T-helper 1 cell treated with Interleukin-12 subunit alpha and Interleukin-12 subunit beta and Interleukin-4 antibody, amounts not matched to agents 30 μg/mL and 1 μg/mL, for 36 hours (primary cell): ENCODE measurements around the gene RGPD8.
A peak's percentile ranks its signal among the peaks of the same experiment; 100 is the strongest.
"Not testable (repeated sequence)": the region's sequence is repeated elsewhere in the genome, so short reads cannot be mapped to it uniquely, and the experiment has no call there.

Source experiments
- H3K27ac Mint-ChIP-seq: one replicate; pipeline ENCODE4 v1.8.0; 2021; ENCODE audit warnings: mild to moderate bottlenecking, mixed read lengths
- H3K27me3 Mint-ChIP-seq: one replicate; pipeline ENCODE4 v1.8.0; 2021; ENCODE audit warnings: low read depth, mixed read lengths
- H3K36me3 Mint-ChIP-seq: one replicate; pipeline ENCODE4 v1.8.0; 2021; ENCODE audit warnings: low read depth, mixed read lengths
- H3K4me1 Mint-ChIP-seq: one replicate; pipeline ENCODE4 v1.8.0; 2021; ENCODE audit warnings: low read depth, mixed read lengths
- H3K4me3 Mint-ChIP-seq: one replicate; pipeline ENCODE4 v1.8.0; 2021; ENCODE audit warnings: mild to moderate bottlenecking, moderate library complexity, mixed read lengths
- H3K9me3 Mint-ChIP-seq: one replicate; pipeline ENCODE4 v1.8.0; 2021; ENCODE audit warnings: mixed read lengths

RGPD8 gene

DNA sequence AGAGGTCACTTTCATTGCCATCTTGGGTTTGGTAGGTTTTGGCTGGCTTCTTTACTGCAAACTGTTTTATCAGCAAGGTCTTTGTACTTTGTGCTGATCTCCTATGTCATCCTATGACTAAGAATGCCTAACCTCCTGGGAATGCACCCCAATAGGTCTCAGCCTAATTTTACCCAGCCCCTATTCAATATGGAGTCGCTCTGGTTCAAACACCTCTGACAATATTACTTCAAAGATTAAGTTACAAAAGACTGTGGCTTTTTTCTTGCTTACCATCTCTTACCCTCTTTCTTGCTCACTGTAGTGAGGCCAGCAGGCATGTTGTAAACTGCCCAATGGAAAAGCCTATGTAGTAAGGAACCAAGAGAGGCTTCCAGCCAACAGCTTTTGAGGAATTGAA lies 17.9 kb upstream of the RGPD8 start:
- Mint-ChIP-seq H3K9me3 (no peaks in the 10 kb centered on the region), H3K4me3 (no peak overlapping the region), H3K4me1 (no peaks in the 10 kb centered on the region), H3K27ac (no peak overlapping the region), H3K36me3 (no peaks in the 10 kb centered on the region), H3K27me3 (peaks cover 9% of the 10 kb centered on the region)

DNA sequence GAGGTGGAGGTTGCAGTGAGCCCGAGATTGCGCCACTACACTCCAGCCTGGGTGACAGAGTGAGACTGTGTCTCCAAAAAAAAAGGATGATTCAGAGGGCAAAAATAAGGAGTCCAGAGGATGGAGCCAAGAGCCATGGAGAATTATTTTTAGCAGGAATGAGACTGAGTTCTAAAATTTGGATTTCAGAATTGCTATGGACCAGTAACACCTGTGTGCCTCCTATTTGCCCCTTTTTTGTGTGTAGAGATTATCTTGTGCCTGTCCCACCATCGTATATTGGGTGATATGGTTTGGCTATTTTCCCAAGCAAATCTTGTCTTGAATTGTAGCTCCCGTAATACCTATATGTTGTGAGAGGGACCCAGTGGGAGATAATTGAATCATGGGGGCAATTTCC lies 16.4 kb upstream of the RGPD8 start:
- H3K36me3 Mint-ChIP-seq = no peaks in the 10 kb centered on the region
- no peaks in the 10 kb centered on the region for H3K9me3 Mint-ChIP-seq
- no peaks in the 10 kb centered on the region for H3K4me1 Mint-ChIP-seq

DNA sequence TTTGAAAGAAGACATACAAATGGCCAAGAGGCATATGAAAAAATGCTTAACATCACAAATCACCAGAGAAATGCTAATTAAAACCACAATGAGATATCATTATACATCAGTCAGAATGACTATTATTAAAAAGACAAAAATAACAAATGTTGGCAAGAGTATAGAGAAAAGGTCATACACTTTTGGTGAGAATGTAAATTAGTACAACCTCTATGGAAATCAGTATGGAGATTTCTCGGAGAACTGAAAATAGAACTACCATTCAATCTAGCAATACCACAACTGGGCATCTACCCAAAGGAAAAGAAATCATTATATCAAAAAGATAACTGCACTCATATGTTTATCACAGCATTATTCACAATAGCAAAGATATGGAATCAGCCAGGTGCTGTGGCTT lies 10.8 kb upstream of the RGPD8 start:
- H3K4me3 Mint-ChIP-seq, H3K27ac Mint-ChIP-seq, H3K36me3 Mint-ChIP-seq, H3K4me1 Mint-ChIP-seq, H3K9me3 Mint-ChIP-seq: not testable (repeated sequence)
- H3K27me3 Mint-ChIP-seq = peaks cover 28% of the 10 kb centered on the region

More for the DNA sequence above, 16.4 kb upstream of the RGPD8 start:
- Mint-ChIP-seq H3K4me3 (no peak overlapping the region), H3K27me3 (peaks cover 3% of the 10 kb centered on the region), H3K27ac (no peak overlapping the region)

DNA sequence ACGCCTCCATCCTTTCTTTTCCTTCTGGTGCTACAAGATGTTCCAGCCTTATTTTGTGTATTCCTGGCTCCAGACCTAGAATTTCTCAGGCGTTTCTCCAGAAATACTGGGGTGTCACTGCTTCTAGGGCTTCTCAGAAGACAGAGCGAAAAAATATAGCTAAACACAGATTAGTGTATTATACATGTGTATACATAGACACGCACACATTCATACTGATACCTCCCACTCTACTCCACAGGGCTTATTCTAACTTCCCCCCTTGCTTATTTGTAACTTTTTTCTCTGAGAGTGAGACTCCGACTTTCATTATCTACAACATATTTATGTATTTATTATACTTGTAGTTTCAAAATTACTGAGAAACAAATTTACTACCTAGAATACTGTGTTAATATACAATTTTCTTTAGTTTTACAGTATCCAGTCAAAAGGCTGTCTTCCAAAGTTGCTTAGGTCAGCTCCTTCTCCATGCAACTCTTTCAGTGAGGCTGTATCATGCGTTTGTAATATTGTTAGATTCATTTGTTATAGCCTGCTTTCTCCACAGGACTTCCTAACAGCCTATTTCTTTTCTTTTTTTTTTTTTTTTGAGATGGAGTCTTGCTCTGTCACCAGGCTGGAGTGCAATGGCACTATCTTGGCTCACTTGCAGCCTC lies 5.3 kb upstream of the RGPD8 start:
- H3K36me3 Mint-ChIP-seq, H3K4me3 Mint-ChIP-seq, H3K27ac Mint-ChIP-seq: not testable (repeated sequence)

DNA sequence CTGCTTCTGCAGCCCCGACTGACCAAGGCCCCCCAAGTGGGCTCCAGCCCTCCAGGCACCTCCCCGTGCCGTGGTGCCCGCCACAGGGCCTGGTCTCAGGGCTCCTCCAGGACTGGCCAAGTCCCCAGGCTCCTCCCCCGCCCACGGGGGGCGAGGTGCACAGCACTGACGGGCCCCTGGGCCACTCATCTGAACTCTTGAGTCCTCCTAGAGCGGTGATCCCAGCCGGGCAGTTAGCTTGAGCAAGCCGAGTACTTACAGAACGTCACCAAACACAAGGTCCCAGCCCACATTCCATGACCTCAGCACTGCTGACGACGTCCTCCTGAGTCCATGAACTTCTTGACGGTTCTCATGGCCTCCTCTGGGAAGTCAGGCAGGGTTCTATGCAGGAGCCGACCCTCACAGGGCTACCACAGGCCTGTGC lies 4.0 kb upstream of the RGPD8 start:
- H3K36me3 Mint-ChIP-seq, H3K27ac Mint-ChIP-seq, H3K4me3 Mint-ChIP-seq, H3K9me3 Mint-ChIP-seq, H3K4me1 Mint-ChIP-seq: not testable (repeated sequence)
- H3K27me3 Mint-ChIP-seq = peaks cover 14% of the 10 kb centered on the region

More for the DNA sequence above, 5.3 kb upstream of the RGPD8 start:
- peaks cover 22% of the 10 kb centered on the region for H3K27me3 Mint-ChIP-seq
- not testable (repeated sequence) for H3K4me1 Mint-ChIP-seq, H3K9me3 Mint-ChIP-seq

DNA sequence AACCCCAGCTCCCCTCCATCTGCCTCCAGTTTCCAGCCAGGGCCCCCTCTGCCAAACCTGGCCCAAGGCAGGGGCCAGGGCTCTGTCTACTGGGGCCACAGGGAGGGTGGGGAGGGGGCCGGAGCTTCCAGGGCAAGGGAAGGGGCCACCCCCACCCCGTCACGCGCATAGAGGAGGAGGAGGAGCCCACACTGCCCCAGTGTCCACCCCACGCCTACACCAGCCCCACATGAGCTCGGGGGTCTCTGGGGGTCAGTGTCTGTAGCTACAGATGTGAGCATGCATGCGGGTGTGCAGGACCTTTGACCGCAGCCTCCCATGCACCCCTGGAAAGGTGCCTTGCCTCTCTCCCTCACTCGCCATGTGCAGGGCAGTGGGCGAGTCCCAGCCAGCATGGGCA lies 3.5 kb upstream of the RGPD8 start:
- H3K27ac Mint-ChIP-seq, H3K27me3 Mint-ChIP-seq: not testable (repeated sequence)

DNA sequence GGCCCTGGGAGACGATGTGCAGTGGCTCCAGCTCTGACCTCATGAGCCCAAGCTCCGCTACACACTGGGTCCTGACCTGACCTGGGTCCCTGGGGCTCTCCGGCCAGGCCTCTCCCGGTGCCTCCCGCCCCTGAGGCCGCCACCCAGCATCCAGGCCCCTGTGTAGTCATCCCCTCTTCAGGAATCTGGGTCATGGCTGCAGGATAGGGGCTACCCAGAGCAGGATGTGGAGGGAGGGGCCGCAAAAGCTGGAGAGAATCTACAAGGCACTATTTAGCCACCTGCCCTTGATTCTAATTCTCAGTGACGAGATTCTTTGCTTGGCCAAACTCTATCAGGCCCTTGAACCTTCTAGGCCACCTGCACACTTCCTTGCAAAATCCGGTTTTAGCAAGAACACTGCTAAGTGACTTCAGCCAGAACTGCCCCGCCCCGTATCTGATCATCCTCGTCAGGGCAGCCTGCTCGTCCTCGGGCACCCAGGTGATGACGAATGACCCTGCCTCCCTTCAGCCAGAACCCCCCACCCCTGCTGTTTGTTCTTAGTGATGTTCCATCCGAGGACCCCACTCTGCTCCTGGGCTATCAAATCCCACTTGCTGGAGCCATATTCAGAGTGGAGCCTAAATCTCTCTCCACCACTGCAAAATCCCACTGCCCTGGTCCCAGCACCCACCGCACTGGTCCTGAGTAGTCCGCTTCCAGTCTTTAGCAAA lies 2.4 kb upstream of the RGPD8 start:
- H3K27me3 Mint-ChIP-seq, H3K4me1 Mint-ChIP-seq, H3K27ac Mint-ChIP-seq, H3K4me3 Mint-ChIP-seq, H3K9me3 Mint-ChIP-seq, H3K36me3 Mint-ChIP-seq: not testable (repeated sequence)

More for the DNA sequence above, 3.5 kb upstream of the RGPD8 start:
- not testable (repeated sequence) for H3K36me3 Mint-ChIP-seq, H3K4me3 Mint-ChIP-seq, H3K4me1 Mint-ChIP-seq, H3K9me3 Mint-ChIP-seq

DNA sequence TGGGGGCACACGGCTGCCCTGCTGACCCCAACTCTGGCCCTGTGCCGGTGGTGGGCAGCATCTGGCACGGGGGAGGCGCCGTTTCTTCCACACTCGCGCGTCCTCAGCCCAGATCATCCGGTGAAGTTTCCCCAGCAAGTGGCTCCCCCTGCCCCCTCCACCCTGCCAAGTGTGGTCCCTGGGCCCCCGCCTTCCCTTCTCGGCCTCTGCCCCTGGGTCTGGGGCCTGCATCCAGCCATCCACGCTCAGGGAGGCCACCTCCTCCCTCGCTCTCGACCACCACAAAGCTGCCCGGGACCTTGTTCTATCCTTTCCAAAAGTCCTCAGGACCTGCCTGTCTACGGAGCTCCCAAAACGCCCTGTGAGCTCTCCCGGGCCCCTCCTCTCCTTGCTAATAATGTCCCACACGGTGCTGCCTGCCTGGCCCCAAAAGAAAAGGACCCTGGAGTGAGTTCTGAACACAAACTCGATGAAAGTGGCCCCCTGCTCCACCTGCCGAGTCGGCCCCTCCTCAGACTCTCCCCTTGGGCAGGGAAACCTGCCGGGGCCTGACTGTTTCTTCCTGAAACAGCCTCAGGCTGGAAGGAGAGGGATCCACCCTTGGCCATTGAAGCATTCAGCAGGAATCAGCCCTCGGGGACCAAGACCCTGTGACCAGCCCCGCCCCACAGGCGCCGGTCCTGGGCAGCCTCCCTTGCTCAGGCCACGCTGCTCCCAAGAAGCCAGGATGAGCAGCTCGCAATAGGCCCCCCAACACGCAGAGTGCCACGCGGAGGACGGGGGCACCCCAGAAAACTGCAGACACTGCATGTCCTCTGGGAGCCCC lies 1.7 kb upstream of the RGPD8 start:
- not testable (repeated sequence) for H3K4me3 Mint-ChIP-seq, H3K27ac Mint-ChIP-seq, H3K4me1 Mint-ChIP-seq, H3K27me3 Mint-ChIP-seq, H3K9me3 Mint-ChIP-seq, H3K36me3 Mint-ChIP-seq

DNA sequence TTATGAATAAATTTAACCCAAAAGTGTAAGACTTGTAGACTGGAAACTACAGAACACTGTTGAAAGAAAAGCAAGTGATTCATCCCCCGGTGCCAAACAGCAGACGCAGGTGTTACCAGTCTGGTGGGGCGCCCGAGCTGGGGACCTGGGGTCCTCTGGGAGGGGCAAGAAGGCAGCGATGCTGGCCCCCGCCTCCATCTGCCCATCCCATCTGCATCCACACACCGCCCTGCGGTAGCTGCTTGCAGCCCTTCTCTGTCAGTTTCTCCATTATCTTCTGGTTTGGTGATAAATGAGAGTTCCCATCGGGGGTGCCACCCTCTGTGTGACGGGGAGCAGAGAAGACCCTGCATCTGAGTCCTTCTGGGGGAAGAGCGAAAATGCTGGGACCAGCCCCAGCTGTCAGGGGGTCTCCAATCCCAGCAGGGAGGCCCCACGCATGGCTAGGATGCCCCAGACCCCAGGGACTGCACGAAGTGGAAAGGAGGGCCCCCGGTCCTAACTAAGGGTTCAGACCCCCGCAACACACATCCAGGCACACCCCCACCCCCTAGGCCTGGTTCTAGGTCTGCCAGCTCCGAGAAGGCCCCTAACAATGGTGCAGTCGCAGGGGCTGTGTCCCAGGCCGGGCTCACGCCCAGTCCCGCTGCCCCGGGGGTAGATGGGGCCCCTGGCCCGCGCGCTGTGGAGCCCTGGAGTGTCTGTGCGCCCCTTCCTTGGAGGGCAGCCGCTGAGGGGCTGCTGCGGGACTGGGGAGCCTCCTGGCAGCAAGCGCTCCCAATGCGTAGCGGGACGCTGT lies 686 bp upstream of the RGPD8 start:
- Mint-ChIP-seq H3K9me3 (no peaks in the 10 kb centered on the region), H3K27ac (no peak overlapping the region), H3K36me3 (no peaks in the 10 kb centered on the region), H3K27me3 (no peaks in the 10 kb centered on the region), H3K4me1 (peaks cover 4% of the 10 kb centered on the region), H3K4me3 (no peak overlapping the region)

DNA sequence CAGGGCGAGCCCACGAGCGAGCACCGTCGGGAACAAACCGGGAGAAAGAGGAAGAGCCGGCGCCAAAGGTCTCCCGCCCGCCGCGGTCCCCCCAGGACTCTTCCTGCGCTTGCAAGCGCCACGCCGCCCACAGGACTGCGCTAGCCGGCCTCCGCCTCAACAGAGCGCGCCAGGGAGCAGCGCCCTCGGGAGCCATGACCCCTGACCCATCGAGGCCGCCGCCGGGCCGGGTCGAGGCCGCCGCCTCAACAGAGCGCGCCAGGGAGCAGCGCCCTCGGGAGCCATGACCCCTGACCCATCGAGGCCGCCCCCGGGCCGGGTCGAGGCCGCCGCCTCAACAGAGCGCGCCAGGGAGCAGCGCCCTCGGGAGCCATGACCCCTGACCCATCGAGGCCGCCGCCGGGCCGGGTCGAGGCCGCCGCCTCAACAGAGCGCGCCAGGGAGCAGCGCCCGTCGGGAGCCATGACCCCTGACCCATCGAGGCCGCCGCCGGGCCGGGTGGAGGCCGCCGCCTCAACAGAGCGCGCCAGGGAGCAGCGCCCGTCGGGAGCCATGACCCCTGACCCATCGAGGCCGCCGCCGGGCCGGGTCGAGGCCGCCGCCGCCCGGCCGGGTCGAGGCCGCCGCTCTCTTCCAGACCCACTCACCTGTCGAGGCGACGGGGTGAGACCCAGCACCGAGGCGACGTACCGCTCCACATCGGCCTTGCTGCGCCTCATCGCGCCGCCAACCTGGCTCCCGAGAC lies 538 bp downstream of the RGPD8 start:
- not testable (repeated sequence) for H3K36me3 Mint-ChIP-seq, H3K4me1 Mint-ChIP-seq, H3K27me3 Mint-ChIP-seq, H3K9me3 Mint-ChIP-seq
- Mint-ChIP-seq H3K4me3 (peak overlapping the region; percentile 82), H3K27ac (peak overlapping the region; percentile 57)

DNA sequence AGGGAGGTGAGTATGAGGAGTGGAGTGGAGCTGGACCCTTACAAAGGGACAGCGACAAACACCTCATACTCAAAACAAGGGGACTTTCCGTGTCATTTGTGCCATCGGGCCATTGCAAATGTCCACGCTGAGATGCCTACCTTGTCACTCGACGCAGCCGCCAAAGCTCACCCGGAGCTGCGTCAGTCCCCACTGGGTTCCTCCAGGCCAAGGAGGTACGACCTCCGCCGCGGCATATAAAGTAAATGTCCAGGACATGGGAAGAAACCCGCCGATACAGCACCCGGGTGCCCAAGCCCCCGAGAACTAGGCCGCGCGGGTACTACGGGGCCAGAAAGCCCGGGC lies 1.1 kb downstream of the RGPD8 start:
- Mint-ChIP-seq H3K27ac (peak overlapping the region; percentile 57), H3K4me3 (peak overlapping the region; percentile 82)
- not testable (repeated sequence) for H3K27me3 Mint-ChIP-seq, H3K36me3 Mint-ChIP-seq, H3K4me1 Mint-ChIP-seq, H3K9me3 Mint-ChIP-seq

DNA sequence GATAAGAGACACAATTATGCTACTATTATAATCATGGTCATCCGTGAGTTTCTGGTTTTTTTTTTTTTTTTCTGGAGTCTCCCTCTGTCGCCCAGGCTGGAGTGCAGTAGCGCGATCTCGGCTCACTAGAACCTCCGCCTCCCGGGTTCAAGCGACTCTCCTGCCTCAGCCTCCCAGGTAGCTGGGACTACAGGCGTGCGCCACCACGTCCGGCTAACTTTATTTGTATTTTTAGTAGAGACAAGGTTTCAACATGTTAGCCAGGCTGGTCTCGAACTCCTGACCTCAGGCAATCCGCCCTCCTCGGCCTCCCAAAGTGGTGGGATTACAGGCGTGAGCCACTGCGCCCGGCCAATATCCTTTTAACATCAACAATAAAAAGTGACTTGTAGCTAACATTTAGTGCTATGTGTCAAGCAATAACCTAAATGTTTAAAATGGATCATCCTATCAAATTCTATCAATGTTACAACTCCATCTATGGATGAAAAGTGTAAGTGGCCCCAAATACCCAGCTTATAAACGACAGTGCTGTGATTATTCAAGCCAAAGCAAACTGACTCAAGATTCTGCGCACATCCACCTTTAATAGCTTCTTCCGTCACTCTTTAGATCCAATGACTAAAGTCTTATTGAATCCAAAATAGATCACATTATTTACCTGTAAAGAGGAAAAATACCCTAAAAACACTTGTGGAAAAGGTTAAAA lies 1.7 kb downstream of the RGPD8 start:
- Mint-ChIP-seq H3K4me3 (peak overlapping the region; percentile 82), H3K27ac (peak overlapping the region; percentile 22)
- not testable (repeated sequence) for H3K4me1 Mint-ChIP-seq, H3K9me3 Mint-ChIP-seq, H3K36me3 Mint-ChIP-seq, H3K27me3 Mint-ChIP-seq

DNA sequence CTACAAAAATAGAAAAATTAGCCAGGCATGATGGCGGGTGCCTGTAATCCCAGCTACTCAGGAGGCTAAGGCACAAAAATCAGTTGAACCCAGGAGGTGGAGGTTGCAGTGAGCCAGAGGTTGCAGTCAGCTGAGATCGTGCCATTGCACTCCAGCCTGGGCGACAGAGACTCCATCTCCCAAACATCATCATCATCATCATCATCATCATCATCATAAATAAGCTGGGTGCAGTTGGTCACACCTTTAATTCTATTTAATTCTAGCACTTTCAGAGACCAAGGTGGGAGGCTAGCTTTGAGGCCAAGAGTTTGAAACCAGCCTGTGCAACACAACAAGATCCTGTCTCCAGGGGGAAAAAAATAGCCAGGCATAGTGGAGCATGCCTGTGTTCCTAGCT lies 8.9 kb downstream of the RGPD8 start:
- H3K27ac Mint-ChIP-seq, H3K27me3 Mint-ChIP-seq, H3K36me3 Mint-ChIP-seq, H3K9me3 Mint-ChIP-seq, H3K4me1 Mint-ChIP-seq, H3K4me3 Mint-ChIP-seq: not testable (repeated sequence)

DNA sequence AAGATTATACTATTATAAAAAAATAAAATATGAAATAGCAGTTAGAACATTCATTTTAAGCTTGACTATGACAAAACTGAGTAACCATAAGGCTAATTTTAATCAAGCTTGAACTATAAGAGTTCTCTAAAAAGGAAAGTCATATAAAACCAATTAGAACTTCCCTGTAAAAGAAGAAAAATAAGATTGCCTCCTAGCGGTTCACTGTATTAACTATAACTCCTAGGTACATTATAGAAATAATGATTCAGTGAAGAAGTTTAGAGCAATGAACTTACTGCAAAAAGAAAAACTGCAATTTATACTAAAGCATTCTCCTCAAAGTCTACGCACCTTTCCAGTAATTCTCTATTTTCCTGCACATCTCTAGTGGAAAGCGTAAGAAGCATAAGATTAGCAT lies 16.6 kb downstream of the RGPD8 start:
- H3K27me3 Mint-ChIP-seq, H3K36me3 Mint-ChIP-seq, H3K9me3 Mint-ChIP-seq: not testable (repeated sequence)

More for the DNA sequence above, 16.6 kb downstream of the RGPD8 start:
- H3K4me1 Mint-ChIP-seq, H3K4me3 Mint-ChIP-seq, H3K27ac Mint-ChIP-seq: not testable (repeated sequence)
